Spleen (tissue), 11 donors: ENCODE results near the gene OR1S2. TPM values are rescaled to one million over a fixed set of nuclear protein-coding genes. Genes with fewer than 3 reads are reported as not detected.

Experiments used
- DNase-seq: peaks from one replicate; pipeline ENCODE4 v3.0.0-alpha.2; 2020
- H3K27ac ChIP-seq, 8 donors: fragments of 200-600 bp; sonication (generic) in 7 of 8; 1 replicate in 4 of 8; 2 replicates in 4 of 8; pipeline versions ENCODE4 v1.5.0 to v1.8.0; 2016 to 2021; ENCODE audit warnings: inconsistent platforms in 4 of 8, mild to moderate bottlenecking in 4 of 8, moderate library complexity in 1 of 8
- H3K27me3 ChIP-seq, 7 donors: fragments of 200-600 bp; sonication (generic) in 6 of 7; replicated peaks in 1 of 7; 1 replicate in 4 of 7; 2 replicates in 3 of 7; pipeline versions ENCODE4 v1.5.0 to v1.8.0; 2016 to 2021; ENCODE audit warnings: inconsistent platforms in 3 of 7, mild to moderate bottlenecking in 1 of 7
- H3K36me3 ChIP-seq, 6 donors: fragments of 200-600 bp; sonication (generic) in 5 of 6; 1 replicate in 4 of 6; 2 replicates in 2 of 6; pipeline versions ENCODE4 v1.5.0 to v1.8.0; 2016 to 2021; ENCODE audit warnings: inconsistent platforms in 2 of 6
- H3K4me1 ChIP-seq, 6 donors: fragments of 200-600 bp; sonication (generic) in 5 of 6; 1 replicate in 3 of 6; 2 replicates in 3 of 6; pipeline versions ENCODE4 v1.5.0 to v1.8.0; 2016 to 2021; ENCODE audit warnings: inconsistent platforms in 3 of 6
- H3K4me3 ChIP-seq, 8 donors: fragments of 200-600 bp; sonication (generic) in 7 of 8; 1 replicate in 4 of 8; 2 replicates in 4 of 8; pipeline versions ENCODE4 v1.5.0 to v1.8.0; 2016 to 2021; ENCODE audit warnings: inconsistent platforms in 4 of 8, mild to moderate bottlenecking in 4 of 8, moderate library complexity in 2 of 8
- H3K9me3 ChIP-seq, 8 donors: fragments of 200-600 bp; sonication (generic) in 7 of 8; 1 replicate in 4 of 8; 2 replicates in 4 of 8; pipeline versions ENCODE4 v1.5.0 to v1.8.0; 2016 to 2021; ENCODE audit warnings: inconsistent platforms in 4 of 8
- POLR2A ChIP-seq, 3 donors: fragments of 450-650 bp; IDR thresholded peaks; one replicate each; pipeline ENCODE4 v1.5.1; 2017; ENCODE audit warnings: antibody characterized with exemption in 3 of 3, mild to moderate bottlenecking in 1 of 3
- POLR2AphosphoS5 ChIP-seq, 3 donors: sonication (generic); formaldehyde crosslinking; IDR thresholded peaks; one replicate each; pipeline ENCODE4 v1.5.1; 2017; ENCODE audit warnings: antibody characterized with exemption in 3 of 3
- WGBS, 5 donors: extraction: QIAGEN DNeasy Blood & Tissue Kit in 3 of 5; methylation state at CpG; one replicate each; pipeline versions ENCODE4 v1.1.5 to v1.1.7; 2013 to 2018; 5-methylcytosine and 5-hydroxymethylcytosine counted together
- intact Hi-C: fragments of 100-400 bp; cut with DNase I; formaldehyde crosslinking; loops from one replicate; pipeline ENCODE4 v1.15.0; 2023; ENCODE audit warnings: low total_unique reads
- polyA plus RNA-seq, 3 donors: library from polyadenylated mRNA; stranded (reverse); fragments of 200-250 nt; gene quantifications; one replicate each; pipeline ENCODE4 v1.2.1, GENCODE V29; 2013
- total RNA-seq, 7 donors: library from RNA; depleted of rRNA in 3 of 7; stranded (reverse); fragments of >200 nt in 3 of 7; fragmentation: NEBNext Ultra II Directional in 4 of 7; extraction: Animal tissue kit (Norgen Biotek cat#: 25700) in 4 of 7; gene quantifications; one replicate each; pipeline versions ENCODE4 v1.1.0 to v1.2.1, GENCODE V29; 2016 to 2021
- TF ChIP-seq, protein P1 (sequence below), 11 experiments: fragments of 200-600 bp in 7 of 11; fragments of 450-650 bp in 4 of 11; sonication (generic) in 4 of 11; IDR thresholded peaks in 8 of 11; conservative IDR thresholded peaks in 3 of 11; 1 replicate in 7 of 11; 2 replicates in 4 of 11; pipeline versions ENCODE4 v1.4.0 to v1.8.0; 2016 to 2021; ENCODE audit warnings: antibody characterized with exemption in 11 of 11, inconsistent platforms in 4 of 11, mild to moderate bottlenecking in 1 of 11
- donor health status: healthy with polysubstance abuse.
- donor health status: DM: no; HTN: no; CAD: no; lungs with moderate emphysema.
- donor health status: DM: no; HTN: no; CAD: no.
- donor health status: Bipolar disorder and iron deficiency.
- donor health status: healthy.
- donor health status: DM: no; HTN: no; CAD: no.
- donor health status: DM: yes; HTN: yes; CAD: no.

The OR1S2 gene
- total and polyA plus RNA-seq, 10 donors: not detected

DNA sequence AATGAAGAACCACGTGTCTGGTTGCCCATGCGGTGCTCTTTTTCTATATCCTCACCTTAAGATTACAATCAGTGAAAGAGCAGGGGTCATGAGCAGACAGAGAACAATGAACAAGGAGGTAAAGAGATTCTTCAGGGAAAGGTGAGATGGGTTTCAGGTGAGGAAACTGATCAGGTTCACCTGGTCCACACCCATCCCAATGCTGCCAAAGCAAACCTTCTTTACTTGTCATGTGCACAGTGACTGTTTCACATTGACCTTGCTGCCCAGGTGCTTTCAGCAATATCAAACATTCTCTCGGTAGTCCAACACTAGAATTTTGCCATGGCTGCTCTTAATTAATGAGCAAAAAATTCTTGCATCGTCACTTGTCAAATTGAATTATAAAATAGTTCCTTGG lies 39.6 kb downstream of the OR1S2 start:
- H3K27ac ChIP-seq: no peak overlapping the region
- H3K9me3 ChIP-seq: no peaks in the 10 kb centered on the region
- H3K4me3 ChIP-seq: no peak overlapping the region
- 82 to 92% (median 85%) methylated on average over 4 of the region's 4 CpGs for WGBS, 5 donors
- TF ChIP-seq POLR2A (IDR thresholded peaks at IDR 0.05): no peak
- no peak for TF ChIP-seq POLR2AphosphoS5 (IDR thresholded peaks at IDR 0.05)
- TF ChIP-seq, protein P1, sequence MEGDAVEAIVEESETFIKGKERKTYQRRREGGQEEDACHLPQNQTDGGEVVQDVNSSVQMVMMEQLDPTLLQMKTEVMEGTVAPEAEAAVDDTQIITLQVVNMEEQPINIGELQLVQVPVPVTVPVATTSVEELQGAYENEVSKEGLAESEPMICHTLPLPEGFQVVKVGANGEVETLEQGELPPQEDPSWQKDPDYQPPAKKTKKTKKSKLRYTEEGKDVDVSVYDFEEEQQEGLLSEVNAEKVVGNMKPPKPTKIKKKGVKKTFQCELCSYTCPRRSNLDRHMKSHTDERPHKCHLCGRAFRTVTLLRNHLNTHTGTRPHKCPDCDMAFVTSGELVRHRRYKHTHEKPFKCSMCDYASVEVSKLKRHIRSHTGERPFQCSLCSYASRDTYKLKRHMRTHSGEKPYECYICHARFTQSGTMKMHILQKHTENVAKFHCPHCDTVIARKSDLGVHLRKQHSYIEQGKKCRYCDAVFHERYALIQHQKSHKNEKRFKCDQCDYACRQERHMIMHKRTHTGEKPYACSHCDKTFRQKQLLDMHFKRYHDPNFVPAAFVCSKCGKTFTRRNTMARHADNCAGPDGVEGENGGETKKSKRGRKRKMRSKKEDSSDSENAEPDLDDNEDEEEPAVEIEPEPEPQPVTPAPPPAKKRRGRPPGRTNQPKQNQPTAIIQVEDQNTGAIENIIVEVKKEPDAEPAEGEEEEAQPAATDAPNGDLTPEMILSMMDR (IDR thresholded peaks at IDR 0.05 in 8 of 11, conservative IDR thresholded peaks at IDR 0.05 in 3 of 11): no peak
- intact Hi-C loops: no loop called here
- no peak for DNase-seq
- H3K4me1 ChIP-seq: no peaks in the 10 kb centered on the region
- peaks cover 0 to 4% (median 0%) of the 10 kb centered on the region in 7 donors for H3K27me3 ChIP-seq
- no peaks in the 10 kb centered on the region for H3K36me3 ChIP-seq

Other genes starting within 250 kb of the OR1S2 start
- not detected for gene OR9Q1, start 180.3 kb downstream of the OR1S2 start, total RNA-seq
- gene OR9Q1, start 180.3 kb downstream of the OR1S2 start, polyA plus RNA-seq: not detected
- gene OR6Q1, start 173.2 kb downstream of the OR1S2 start, total RNA-seq: not detected
- gene OR6Q1, start 173.2 kb downstream of the OR1S2 start, polyA plus RNA-seq: not detected
- not detected for gene OR9I1, start 78.6 kb downstream of the OR1S2 start, total RNA-seq
- gene OR9I1, start 78.6 kb downstream of the OR1S2 start, polyA plus RNA-seq: not detected
- not detected for gene OR9Q2, start 15.1 kb downstream of the OR1S2 start, total RNA-seq
- gene OR9Q2, start 15.1 kb downstream of the OR1S2 start, polyA plus RNA-seq: not detected
- gene OR1S1, start 8.6 kb upstream of the OR1S2 start, total RNA-seq: not detected
- gene OR1S1, start 8.6 kb upstream of the OR1S2 start, polyA plus RNA-seq: not detected
- not detected for gene OR10Q1, start 24.8 kb upstream of the OR1S2 start, total RNA-seq
- gene OR10Q1, start 24.8 kb upstream of the OR1S2 start, polyA plus RNA-seq: not detected
- not detected for gene OR10W1, start 64.1 kb upstream of the OR1S2 start, total RNA-seq
- gene OR10W1, start 64.1 kb upstream of the OR1S2 start, polyA plus RNA-seq: not detected
- gene OR5B17, start 154.9 kb upstream of the OR1S2 start, total RNA-seq: not detected
- not detected for gene OR5B17, start 154.9 kb upstream of the OR1S2 start, polyA plus RNA-seq
- gene OR5B3, start 202.7 kb upstream of the OR1S2 start, total RNA-seq: not detected
- gene OR5B3, start 202.7 kb upstream of the OR1S2 start, polyA plus RNA-seq: not detected
- not detected for gene OR5B2, start 224.0 kb upstream of the OR1S2 start, total RNA-seq
- under 1 TPM in 1 of 3 donors, not detected in 2; 0.08 TPM for gene OR5B2, start 224.0 kb upstream of the OR1S2 start, polyA plus RNA-seq
- not detected for gene OR5B12, start 238.1 kb upstream of the OR1S2 start, total RNA-seq
- under 1 TPM in 1 of 3 donors, not detected in 2; 0.08 TPM for gene OR5B12, start 238.1 kb upstream of the OR1S2 start, polyA plus RNA-seq